Suprapubic skin (tissue), 4 donors: Measurements from ENCODE around the gene DISC1.

ENCODE experiments used
- EP300 ChIP-seq: sonication (generic); formaldehyde crosslinking; IDR thresholded peaks from one replicate; pipeline ENCODE4 v1.6.1; 2017; ENCODE audit warnings: antibody characterized with exemption
- POLR2A ChIP-seq, 2 donors: fragments of 450-650 bp; IDR thresholded peaks; one replicate each; pipeline ENCODE4 v1.6.1; 2017; ENCODE audit warnings: antibody characterized with exemption in 2 of 2, mild to moderate bottlenecking in 2 of 2, moderate library complexity in 2 of 2
- POLR2AphosphoS5 ChIP-seq, 3 donors: sonication (generic); formaldehyde crosslinking; IDR thresholded peaks; one replicate each; pipeline ENCODE4 v1.6.1; 2017; ENCODE audit warnings: antibody characterized with exemption in 3 of 3
- TF ChIP-seq, protein P1 (sequence below), 2 donors: fragments of 200-600 bp in 1 of 2; fragments of 450-650 bp in 1 of 2; sonication (generic) in 1 of 2; IDR thresholded peaks; one replicate each; pipeline ENCODE4 v1.5.1; 2016 to 2019; ENCODE audit warnings: antibody characterized with exemption in 2 of 2, mild to moderate bottlenecking in 1 of 2, moderate library complexity in 1 of 2

DNA sequence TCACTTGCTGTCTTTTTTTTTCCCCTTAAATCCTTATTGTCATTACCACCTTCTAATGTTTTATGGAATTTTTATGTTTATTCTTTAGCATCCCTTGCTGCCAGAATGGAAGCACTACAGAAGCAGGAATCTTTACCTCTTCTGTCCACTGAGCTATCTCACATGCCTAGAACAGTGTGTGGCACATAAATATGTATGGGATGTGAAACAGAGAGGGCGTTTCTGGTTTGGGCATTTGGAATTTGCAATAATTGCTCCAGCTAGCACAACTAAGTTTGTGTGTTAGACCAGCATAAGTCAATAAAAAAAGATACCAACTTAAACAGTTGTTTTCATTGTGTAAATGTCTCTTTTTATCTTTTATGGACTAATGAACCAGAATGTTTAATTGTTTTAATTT lies 330.8 kb downstream of the DISC1 start:
- TF ChIP-seq, protein P1, sequence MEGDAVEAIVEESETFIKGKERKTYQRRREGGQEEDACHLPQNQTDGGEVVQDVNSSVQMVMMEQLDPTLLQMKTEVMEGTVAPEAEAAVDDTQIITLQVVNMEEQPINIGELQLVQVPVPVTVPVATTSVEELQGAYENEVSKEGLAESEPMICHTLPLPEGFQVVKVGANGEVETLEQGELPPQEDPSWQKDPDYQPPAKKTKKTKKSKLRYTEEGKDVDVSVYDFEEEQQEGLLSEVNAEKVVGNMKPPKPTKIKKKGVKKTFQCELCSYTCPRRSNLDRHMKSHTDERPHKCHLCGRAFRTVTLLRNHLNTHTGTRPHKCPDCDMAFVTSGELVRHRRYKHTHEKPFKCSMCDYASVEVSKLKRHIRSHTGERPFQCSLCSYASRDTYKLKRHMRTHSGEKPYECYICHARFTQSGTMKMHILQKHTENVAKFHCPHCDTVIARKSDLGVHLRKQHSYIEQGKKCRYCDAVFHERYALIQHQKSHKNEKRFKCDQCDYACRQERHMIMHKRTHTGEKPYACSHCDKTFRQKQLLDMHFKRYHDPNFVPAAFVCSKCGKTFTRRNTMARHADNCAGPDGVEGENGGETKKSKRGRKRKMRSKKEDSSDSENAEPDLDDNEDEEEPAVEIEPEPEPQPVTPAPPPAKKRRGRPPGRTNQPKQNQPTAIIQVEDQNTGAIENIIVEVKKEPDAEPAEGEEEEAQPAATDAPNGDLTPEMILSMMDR (IDR thresholded peaks at IDR 0.05) = no peak
- TF ChIP-seq POLR2AphosphoS5 (IDR thresholded peaks at IDR 0.05) = no peak
- TF ChIP-seq POLR2A (IDR thresholded peaks at IDR 0.05) = no peak
- TF ChIP-seq EP300 = no peak
